ENCODE results near the gene SHISAL1. TPM values are rescaled to one million over a fixed set of nuclear protein-coding genes. Genes with fewer than 3 reads are reported as not detected.

SHISAL1 gene
- total and polyA plus RNA-seq, 10 of the 15 experiments (the other 5 are each of a cell fraction or from before 2014, with no cell fraction given) = not detected

GRCh38 chr22:44317886-44318637 is 5.3 kb upstream of the SHISAL1 start (continued):
- no peak for TF ChIP-seq HDGF (IDR thresholded peaks at IDR 0.05)
- TF ChIP-seq, protein P1, sequence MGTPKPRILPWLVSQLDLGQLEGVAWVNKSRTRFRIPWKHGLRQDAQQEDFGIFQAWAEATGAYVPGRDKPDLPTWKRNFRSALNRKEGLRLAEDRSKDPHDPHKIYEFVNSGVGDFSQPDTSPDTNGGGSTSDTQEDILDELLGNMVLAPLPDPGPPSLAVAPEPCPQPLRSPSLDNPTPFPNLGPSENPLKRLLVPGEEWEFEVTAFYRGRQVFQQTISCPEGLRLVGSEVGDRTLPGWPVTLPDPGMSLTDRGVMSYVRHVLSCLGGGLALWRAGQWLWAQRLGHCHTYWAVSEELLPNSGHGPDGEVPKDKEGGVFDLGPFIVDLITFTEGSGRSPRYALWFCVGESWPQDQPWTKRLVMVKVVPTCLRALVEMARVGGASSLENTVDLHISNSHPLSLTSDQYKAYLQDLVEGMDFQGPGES (IDR thresholded peaks at IDR 0.05) = no peak
- TF ChIP-seq GABPA (IDR thresholded peaks at IDR 0.05; ENCODE audit: low read depth) = no peak
- TF ChIP-seq, protein P2, sequence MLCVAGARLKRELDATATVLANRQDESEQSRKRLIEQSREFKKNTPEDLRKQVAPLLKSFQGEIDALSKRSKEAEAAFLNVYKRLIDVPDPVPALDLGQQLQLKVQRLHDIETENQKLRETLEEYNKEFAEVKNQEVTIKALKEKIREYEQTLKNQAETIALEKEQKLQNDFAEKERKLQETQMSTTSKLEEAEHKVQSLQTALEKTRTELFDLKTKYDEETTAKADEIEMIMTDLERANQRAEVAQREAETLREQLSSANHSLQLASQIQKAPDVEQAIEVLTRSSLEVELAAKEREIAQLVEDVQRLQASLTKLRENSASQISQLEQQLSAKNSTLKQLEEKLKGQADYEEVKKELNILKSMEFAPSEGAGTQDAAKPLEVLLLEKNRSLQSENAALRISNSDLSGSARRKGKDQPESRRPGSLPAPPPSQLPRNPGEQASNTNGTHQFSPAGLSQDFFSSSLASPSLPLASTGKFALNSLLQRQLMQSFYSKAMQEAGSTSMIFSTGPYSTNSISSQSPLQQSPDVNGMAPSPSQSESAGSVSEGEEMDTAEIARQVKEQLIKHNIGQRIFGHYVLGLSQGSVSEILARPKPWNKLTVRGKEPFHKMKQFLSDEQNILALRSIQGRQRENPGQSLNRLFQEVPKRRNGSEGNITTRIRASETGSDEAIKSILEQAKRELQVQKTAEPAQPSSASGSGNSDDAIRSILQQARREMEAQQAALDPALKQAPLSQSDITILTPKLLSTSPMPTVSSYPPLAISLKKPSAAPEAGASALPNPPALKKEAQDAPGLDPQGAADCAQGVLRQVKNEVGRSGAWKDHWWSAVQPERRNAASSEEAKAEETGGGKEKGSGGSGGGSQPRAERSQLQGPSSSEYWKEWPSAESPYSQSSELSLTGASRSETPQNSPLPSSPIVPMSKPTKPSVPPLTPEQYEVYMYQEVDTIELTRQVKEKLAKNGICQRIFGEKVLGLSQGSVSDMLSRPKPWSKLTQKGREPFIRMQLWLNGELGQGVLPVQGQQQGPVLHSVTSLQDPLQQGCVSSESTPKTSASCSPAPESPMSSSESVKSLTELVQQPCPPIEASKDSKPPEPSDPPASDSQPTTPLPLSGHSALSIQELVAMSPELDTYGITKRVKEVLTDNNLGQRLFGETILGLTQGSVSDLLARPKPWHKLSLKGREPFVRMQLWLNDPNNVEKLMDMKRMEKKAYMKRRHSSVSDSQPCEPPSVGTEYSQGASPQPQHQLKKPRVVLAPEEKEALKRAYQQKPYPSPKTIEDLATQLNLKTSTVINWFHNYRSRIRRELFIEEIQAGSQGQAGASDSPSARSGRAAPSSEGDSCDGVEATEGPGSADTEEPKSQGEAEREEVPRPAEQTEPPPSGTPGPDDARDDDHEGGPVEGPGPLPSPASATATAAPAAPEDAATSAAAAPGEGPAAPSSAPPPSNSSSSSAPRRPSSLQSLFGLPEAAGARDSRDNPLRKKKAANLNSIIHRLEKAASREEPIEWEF (IDR thresholded peaks at IDR 0.05; ENCODE audit: insufficient replicate concordance, low read depth, low read length) = no peak
- TF ChIP-seq WRNIP1 (IDR thresholded peaks at IDR 0.05; ENCODE audit: borderline replicate concordance, low read depth, low read length) = no peak
- TF ChIP-seq RELA (IDR thresholded peaks at IDR 0.05; ENCODE audit: borderline replicate concordance, partially characterized antibody) = no peak
- TF ChIP-seq POLR2AphosphoS2 (IDR thresholded peaks at IDR 0.05; ENCODE audit: low read depth, low read length) = no peak
- no peak for TF ChIP-seq BMI1 (IDR thresholded peaks at IDR 0.05; ENCODE audit: borderline replicate concordance)
- no peak for TF ChIP-seq NFXL1 (IDR thresholded peaks at IDR 0.05; ENCODE audit: borderline replicate concordance)
- TF ChIP-seq RB1 (IDR thresholded peaks at IDR 0.05; ENCODE audit: borderline replicate concordance) = no peak
- TF ChIP-seq STAT3 (IDR thresholded peaks at IDR 0.05; ENCODE audit: low read depth, low read length) = no peak
- TF ChIP-seq RBBP5 (conservative IDR thresholded peaks at IDR 0.05) = no peak

Measured in GM12878 (cell line).